GM12872 (cell line): ENCODE measurements around the gene LTN1.

ENCODE experiments used
- TF ChIP-seq, protein P1 (sequence below): IDR thresholded peaks from 3 replicates; pipeline ENCODE4 v1.5.1; 2011; ENCODE audit warnings: low read depth, mild to moderate bottlenecking, low read length, moderate library complexity; ENCODE audit not compliant: insufficient read depth

Gene LTN1

DNA sequence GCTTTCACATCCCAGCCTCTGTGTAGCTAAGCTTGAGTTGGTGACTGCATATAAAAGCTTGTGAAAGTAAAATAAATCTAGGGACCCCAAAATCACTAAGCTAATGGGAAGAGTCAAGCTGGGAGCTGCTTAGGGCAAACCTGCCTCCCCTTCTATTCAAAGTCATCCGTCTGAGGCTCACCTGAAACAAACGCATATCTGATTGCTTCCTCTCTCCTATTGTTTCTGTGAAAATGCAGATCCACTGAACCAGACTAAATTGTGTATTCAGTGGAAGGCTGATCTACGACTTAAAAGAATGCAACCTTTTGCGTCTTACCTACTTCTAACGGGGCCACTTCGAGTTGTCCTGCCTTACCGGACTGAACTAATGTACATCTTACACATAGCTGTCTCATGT is 70.3 kb downstream of the LTN1 start:
- TF ChIP-seq, protein P1, sequence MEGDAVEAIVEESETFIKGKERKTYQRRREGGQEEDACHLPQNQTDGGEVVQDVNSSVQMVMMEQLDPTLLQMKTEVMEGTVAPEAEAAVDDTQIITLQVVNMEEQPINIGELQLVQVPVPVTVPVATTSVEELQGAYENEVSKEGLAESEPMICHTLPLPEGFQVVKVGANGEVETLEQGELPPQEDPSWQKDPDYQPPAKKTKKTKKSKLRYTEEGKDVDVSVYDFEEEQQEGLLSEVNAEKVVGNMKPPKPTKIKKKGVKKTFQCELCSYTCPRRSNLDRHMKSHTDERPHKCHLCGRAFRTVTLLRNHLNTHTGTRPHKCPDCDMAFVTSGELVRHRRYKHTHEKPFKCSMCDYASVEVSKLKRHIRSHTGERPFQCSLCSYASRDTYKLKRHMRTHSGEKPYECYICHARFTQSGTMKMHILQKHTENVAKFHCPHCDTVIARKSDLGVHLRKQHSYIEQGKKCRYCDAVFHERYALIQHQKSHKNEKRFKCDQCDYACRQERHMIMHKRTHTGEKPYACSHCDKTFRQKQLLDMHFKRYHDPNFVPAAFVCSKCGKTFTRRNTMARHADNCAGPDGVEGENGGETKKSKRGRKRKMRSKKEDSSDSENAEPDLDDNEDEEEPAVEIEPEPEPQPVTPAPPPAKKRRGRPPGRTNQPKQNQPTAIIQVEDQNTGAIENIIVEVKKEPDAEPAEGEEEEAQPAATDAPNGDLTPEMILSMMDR, result no peak

DNA sequence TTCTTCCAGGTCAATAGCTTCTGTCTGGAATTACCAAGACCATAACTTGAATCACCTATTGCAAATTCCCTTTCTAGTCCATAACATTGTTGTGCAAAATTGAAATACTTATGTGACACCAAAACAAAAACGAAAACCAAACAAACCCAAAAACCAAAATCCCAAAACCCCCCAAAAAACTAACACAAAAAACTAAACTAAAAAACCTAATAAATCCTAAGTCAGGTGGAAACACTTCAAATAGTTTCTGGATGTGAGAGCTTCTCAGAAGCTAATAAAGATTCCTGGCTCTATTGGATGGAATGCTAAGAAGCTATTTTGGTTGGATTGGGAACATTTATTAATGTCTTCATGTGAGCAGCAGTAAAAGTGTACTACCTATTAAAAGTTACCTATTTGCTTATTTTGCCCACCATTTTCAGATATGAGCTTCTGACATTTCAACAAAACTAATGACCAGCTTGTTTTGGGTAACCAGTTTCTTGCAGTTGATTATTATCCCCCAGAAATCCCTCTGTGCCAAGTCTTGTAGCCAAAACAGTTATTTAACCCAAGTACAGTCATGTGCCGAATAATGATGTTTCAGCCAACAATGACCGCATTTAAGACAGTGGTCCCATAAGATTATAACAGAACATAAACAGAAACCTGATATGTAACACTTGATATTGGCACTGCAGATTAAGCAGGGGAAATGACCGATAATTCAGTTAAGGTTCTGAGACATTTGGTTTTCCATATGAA is 76.4 kb downstream of the LTN1 start:
- TF ChIP-seq, protein P1, result no peak

DNA sequence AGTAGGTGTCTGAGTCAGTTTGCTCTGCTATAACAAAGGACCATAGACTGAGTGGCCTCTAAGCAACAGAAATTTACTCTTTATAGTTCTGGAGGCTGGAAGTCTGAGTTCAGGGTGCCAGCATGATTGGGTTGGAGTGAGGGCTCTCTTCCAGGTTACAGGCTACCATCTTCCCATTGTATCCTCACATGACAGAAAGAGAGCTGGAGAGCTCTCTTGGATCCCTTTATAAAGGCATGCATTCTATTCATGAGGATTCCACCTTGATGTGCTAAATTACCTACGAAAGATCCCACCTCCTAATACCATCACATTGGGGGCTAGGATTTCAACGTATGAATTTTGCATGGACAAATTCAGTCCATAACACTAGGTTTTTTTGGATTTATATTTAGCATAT is 79.6 kb downstream of the LTN1 start:
- TF ChIP-seq, protein P1, result no peak

DNA sequence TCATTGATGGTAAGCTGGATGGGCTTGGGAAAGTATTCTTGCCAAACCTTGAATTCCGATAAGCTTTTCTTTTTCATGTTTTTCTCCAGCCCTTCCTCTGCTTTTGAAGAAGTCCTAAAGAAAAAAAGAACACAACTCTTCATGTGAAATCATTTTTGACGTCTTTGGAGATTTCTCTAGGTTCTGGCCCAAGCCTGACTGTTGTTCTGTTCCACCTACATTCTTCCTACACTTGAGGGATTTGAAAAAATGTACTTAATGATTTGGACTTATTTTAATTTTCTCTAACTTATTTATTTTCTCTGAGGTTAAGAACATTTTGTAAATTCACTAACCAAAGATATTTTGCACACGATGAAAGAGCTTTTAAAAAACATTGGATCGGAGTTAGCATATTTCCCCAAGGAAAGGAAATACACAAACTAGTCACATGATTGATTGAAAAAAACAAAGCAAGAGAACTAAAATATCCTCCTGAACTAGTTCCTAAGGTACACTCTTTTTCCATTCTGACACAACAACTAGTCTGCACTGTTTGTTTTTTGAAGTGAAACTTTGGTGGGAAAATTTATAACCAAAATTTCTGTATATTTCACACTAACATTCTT is 82.3 kb downstream of the LTN1 start:
- TF ChIP-seq, protein P1, result no peak

DNA sequence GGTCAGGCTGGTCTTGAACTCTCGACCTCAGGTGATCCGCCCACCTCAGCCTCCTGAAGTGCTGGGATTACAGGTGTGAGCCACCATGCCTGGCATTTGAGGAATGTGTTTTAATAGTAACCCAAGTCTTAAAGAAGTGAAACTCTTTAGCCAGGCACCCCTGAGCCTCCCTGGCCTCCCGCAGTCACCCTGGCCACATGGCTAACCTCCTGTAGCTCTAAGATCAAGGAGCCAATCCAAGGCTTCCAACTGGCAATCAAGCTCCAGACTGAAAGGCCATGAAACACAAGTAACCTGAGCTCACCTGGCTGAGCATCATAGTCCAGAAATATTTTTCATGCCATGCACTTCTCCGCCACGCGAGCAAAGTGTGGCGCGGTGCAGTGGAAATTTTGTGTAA is 84.3 kb downstream of the LTN1 start:
- TF ChIP-seq, protein P1, result no peak

DNA sequence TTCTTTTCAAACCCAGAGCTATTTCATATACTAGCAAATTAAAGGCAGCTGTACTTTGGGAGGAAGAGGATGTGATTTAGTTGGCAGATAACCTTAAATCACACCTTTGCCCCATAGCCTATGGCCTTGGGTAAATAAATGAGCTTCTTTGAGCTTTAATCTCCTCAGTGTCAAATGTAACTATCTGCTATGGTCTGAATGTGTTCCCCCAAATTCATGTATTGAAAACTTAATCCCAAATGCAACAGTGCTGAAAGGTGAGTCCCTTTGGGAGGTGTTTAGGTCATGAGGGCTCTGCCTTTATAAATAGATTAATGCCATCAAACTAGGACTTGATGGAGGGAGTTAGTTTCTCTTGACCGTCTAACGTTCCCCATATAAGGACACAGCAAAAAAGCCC is 85.8 kb downstream of the LTN1 start:
- TF ChIP-seq, protein P1, result no peak

DNA sequence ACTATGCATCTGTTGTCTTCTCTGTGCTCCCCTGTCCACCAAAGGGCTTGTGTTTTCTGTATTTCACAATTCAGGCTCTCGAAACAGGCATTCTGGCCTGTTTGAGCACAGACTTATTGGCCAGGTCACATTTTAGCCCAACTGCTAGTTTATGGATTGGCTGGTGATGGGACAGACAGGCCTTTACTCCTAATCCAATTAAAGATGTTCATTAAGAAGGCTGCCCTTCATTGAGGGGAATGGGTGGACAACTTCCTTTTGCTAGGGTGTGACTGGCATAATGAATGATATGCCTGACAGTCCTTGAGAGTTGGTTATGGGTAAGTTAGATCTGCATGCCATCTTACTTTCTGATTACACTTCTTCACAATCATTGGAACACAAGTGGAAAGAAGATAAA is 86.4 kb downstream of the LTN1 start:
- TF ChIP-seq, protein P1, result no peak
